Naive thymus-derived CD4-positive, alpha-beta T cell (primary cell): Measurements from ENCODE around the gene CSN2. TPM values are rescaled to one million over a fixed set of nuclear protein-coding genes. Genes with fewer than 3 reads are reported as not detected.

Experiments
- ATAC-seq: fragments of 150-1000 bp; cut with Tn5 transposase; 2 replicates; pipeline ENCODE4 v1.10.0; 2021; ENCODE audit warnings: mild to moderate bottlenecking, moderate library complexity
- CTCF ChIA-PET: fragments of 350-600 bp; sonication (Branson Sonifier 250); formaldehyde crosslinking; loops from one replicate; lab custom pipeline; 2021; ENCODE audit warnings: antibody characterized with exemption; lab: Charles Lee
- POLR2A ChIA-PET: fragments of 350-600 bp; sonication (Branson Sonifier 250); formaldehyde crosslinking; loops from one replicate; lab custom pipeline; 2021; ENCODE audit warnings: antibody characterized with exemption, inconsistent platforms; lab: Charles Lee
- DNase-seq, 9 donors: peaks; one replicate each; pipeline versions ENCODE4 v3.0.0 to v3.0.0-alpha.2; 2020 to 2022; ENCODE audit warnings: mixed read lengths in 1 of 9
- H3K27ac ChIP-seq: one replicate; pipeline ENCODE4 v1.7.0; 2013; ENCODE audit warnings: mild to moderate bottlenecking, low read depth, low read length, moderate library complexity
- H3K27me3 ChIP-seq, 2 donors: one replicate each; pipeline ENCODE4 v1.7.0; 2013; ENCODE audit warnings: low read length in 2 of 2, mild to moderate bottlenecking in 2 of 2, moderate library complexity in 2 of 2; ENCODE audit not compliant: control insufficient read depth in 2 of 2, insufficient read depth in 2 of 2
- H3K36me3 ChIP-seq, 3 experiments: 1 replicate in 2 of 3; 2 replicates in 1 of 3; pipeline ENCODE4 v1.7.0; 2013; ENCODE audit warnings: low read length in 3 of 3, mild to moderate bottlenecking in 3 of 3, moderate library complexity in 1 of 3; ENCODE audit not compliant: insufficient read depth in 3 of 3, control insufficient read depth in 2 of 3
- H3K4me1 ChIP-seq, 2 donors: one replicate each; pipeline ENCODE4 v1.7.0; 2013; ENCODE audit warnings: low read length in 2 of 2, mild to moderate bottlenecking in 2 of 2, moderate library complexity in 1 of 2; ENCODE audit not compliant: control insufficient read depth in 2 of 2, insufficient read depth in 2 of 2
- H3K4me3 ChIP-seq: 2 replicates; pipeline ENCODE4 v1.7.0; 2013; ENCODE audit warnings: mild to moderate bottlenecking, low read length
- H3K9me3 ChIP-seq, 3 experiments: 1 replicate in 2 of 3; 2 replicates in 1 of 3; pipeline ENCODE4 v1.7.0; 2013; ENCODE audit warnings: low read length in 3 of 3; ENCODE audit not compliant: control insufficient read depth in 2 of 3
- H3K27ac Mint-ChIP-seq, 9 donors: one replicate each; pipeline ENCODE4 v1.8.0; 2020 to 2022; ENCODE audit warnings: mixed read lengths in 9 of 9, mild to moderate bottlenecking in 8 of 9, moderate library complexity in 5 of 9, inconsistent platforms in 2 of 9
- H3K27me3 Mint-ChIP-seq, 5 donors: one replicate each; pipeline ENCODE4 v1.8.0; 2021 to 2022; ENCODE audit warnings: mixed read lengths in 5 of 5, mild to moderate bottlenecking in 1 of 5
- H3K36me3 Mint-ChIP-seq, 5 donors: one replicate each; pipeline ENCODE4 v1.8.0; 2020 to 2022; ENCODE audit warnings: mixed read lengths in 5 of 5, mild to moderate bottlenecking in 3 of 5, inconsistent platforms in 1 of 5
- H3K4me1 Mint-ChIP-seq, 7 donors: one replicate each; pipeline ENCODE4 v1.8.0; 2020 to 2022; ENCODE audit warnings: mixed read lengths in 7 of 7, mild to moderate bottlenecking in 3 of 7, inconsistent platforms in 1 of 7
- H3K4me3 Mint-ChIP-seq, 10 donors: one replicate each; pipeline ENCODE4 v1.8.0; 2020 to 2022; ENCODE audit warnings: mild to moderate bottlenecking in 10 of 10, mixed read lengths in 10 of 10, moderate library complexity in 6 of 10, inconsistent platforms in 2 of 10
- H3K9me3 Mint-ChIP-seq, 11 donors: one replicate each; pipeline ENCODE4 v1.8.0; 2020 to 2022; ENCODE audit warnings: mixed read lengths in 11 of 11, mild to moderate bottlenecking in 4 of 11, inconsistent platforms in 1 of 11, moderate library complexity in 1 of 11
- intact Hi-C, 2 donors: fragments of 100-400 bp; cut with micrococcal nuclease; formaldehyde crosslinking; loops; one replicate each; pipeline ENCODE4 v1.15.1; 2023
- polyA plus RNA-seq, 2 donors: library from polyadenylated mRNA; unstranded; fragments of 300-500 nt; fragmentation: Illumina TruSeq; gene quantifications; one replicate each; pipeline ENCODE4 v1.2.3, GENCODE V29; 2021
- total RNA-seq, 6 experiments: library from RNA in 5 of 6; stranded (reverse) in 5 of 6; gene quantifications; 1 replicate in 5 of 6; 2 replicates in 1 of 6; pipeline ENCODE4 v1.2.3 and lab custom pipeline; 2021 to 2026

Gene CSN2
- total and polyA plus RNA-seq, 7 experiments from 2014 or later: not detected

DNA sequence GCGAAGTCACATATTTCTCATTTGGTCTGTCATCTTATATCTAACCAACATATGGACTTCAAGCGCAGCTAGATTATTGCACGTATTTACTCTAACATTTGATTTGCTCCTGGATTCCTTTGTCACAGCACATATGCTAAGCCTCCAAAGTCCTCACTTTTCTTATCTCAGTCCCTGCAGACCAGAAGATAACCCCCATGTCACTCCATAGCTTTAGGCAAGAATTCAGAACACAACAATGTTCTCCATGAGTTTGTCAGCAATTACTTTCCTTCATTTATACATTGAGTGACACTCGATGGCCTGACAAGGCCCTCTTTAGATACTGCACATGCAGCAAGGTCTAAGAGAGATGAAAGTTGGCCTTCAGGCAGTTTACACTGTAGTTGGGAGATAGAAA lies 25.5 kb upstream of the CSN2 start:
- H3K4me3 ChIP-seq: no peak overlapping the region
- Mint-ChIP-seq H3K4me3 (no peak overlapping the region), H3K36me3 (no peaks in the 10 kb centered on the region), H3K27ac (no peak overlapping the region), H3K4me1 (no peaks in the 10 kb centered on the region), H3K27me3 (peaks cover 0 to 3% (median 0%) of the 10 kb centered on the region in 5 donors), H3K9me3 (no peaks in the 10 kb centered on the region)
- H3K9me3 ChIP-seq: no peaks in the 10 kb centered on the region
- DNase-seq: no peak
- H3K27ac ChIP-seq: no peak overlapping the region
- no peaks in the 10 kb centered on the region for H3K4me1 ChIP-seq
- CTCF ChIA-PET: no interaction called here
- ATAC-seq: no peak
- no peaks in the 10 kb centered on the region for H3K36me3 ChIP-seq
- no peaks in the 10 kb centered on the region for H3K27me3 ChIP-seq
- POLR2A ChIA-PET: no interaction called here
- intact Hi-C loops: no loop called here

GRCh38 chr4:69986663-69987062 lies 21.1 kb upstream of the CSN2 start:
- no peaks in the 10 kb centered on the region for H3K9me3 Mint-ChIP-seq
- intact Hi-C loops: no loop called here
- H3K4me1 Mint-ChIP-seq: no peaks in the 10 kb centered on the region
- H3K4me3 Mint-ChIP-seq: no peak overlapping the region
- ChIA-PET POLR2A (no interaction called here), CTCF (no interaction called here)
- no peaks in the 10 kb centered on the region for H3K9me3 ChIP-seq
- no peak overlapping the region for H3K27ac Mint-ChIP-seq
- peaks cover 0 to 7% (median 0%) of the 10 kb centered on the region in 5 donors for H3K27me3 Mint-ChIP-seq
- H3K4me1 ChIP-seq: no peaks in the 10 kb centered on the region
- no peak for ATAC-seq
- no peak overlapping the region for H3K4me3 ChIP-seq
- DNase-seq: no peak
- no peaks in the 10 kb centered on the region for H3K27me3 ChIP-seq
- no peak overlapping the region for H3K27ac ChIP-seq
- H3K36me3 ChIP-seq: no peaks in the 10 kb centered on the region
- no peaks in the 10 kb centered on the region for H3K36me3 Mint-ChIP-seq

DNA sequence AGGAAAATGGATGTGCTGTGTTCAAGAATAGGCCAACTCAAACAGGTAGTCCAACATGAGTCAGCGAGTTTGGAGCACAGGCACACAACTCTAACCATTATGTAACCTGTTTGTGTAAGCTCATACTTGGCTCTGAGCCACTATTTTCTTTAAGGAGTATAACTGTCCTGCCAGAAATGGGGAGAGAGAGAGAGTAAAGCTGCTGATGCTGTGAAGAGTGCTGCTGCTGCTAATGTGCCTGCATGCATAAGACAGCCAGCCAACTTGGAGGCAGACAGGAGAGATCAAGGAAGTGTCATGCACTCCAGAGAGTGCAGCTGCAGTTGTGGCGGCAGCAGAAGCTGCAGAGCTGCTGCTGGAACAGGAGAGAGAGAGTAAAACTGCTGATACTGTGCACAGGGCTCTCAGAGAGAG lies 18.5 kb upstream of the CSN2 start:
- ChIA-PET POLR2A (no interaction called here), CTCF (no interaction called here)
- DNase-seq (no peak), ATAC-seq (no peak)
- Mint-ChIP-seq H3K36me3 (no peaks in the 10 kb centered on the region), H3K27ac (no peak overlapping the region), H3K27me3 (peaks cover 0 to 7% (median 0%) of the 10 kb centered on the region in 5 donors), H3K9me3 (peaks cover 0 to 3% (median 0%) of the 10 kb centered on the region in 11 donors), H3K4me1 (no peaks in the 10 kb centered on the region), H3K4me3 (no peak overlapping the region)
- no peaks in the 10 kb centered on the region for H3K4me1 ChIP-seq
- no peak overlapping the region for H3K4me3 ChIP-seq
- H3K9me3 ChIP-seq: no peaks in the 10 kb centered on the region
- H3K27me3 ChIP-seq: no peaks in the 10 kb centered on the region
- H3K27ac ChIP-seq: no peak overlapping the region
- intact Hi-C loops: no loop called here
- no peaks in the 10 kb centered on the region for H3K36me3 ChIP-seq

- H3K9me3 Mint-ChIP-seq: peaks cover 0 to 5% (median 0%) of the 10 kb centered on the region in 11 donors
- Histone ChIP-seq H3K4me1 (no peaks in the 10 kb centered on the region), H3K27ac (no peak overlapping the region), H3K27me3 (no peaks in the 10 kb centered on the region), H3K4me3 (no peak overlapping the region), H3K36me3 (no peaks in the 10 kb centered on the region), H3K9me3 (no peaks in the 10 kb centered on the region)
- DNase-seq (no peak), ATAC-seq (no peak)
- peaks cover 0 to 12% (median 6%) of the 10 kb centered on the region in 5 donors for H3K27me3 Mint-ChIP-seq
- H3K27ac Mint-ChIP-seq: no peak overlapping the region
- H3K4me3 Mint-ChIP-seq: no peak overlapping the region
- POLR2A ChIA-PET: no interaction called here
- CTCF ChIA-PET: no interaction called here
- H3K36me3 Mint-ChIP-seq: no peaks in the 10 kb centered on the region
- no peaks in the 10 kb centered on the region for H3K4me1 Mint-ChIP-seq
- intact Hi-C loops: no loop called here
These were observed 12.1 kb upstream of the CSN2 start for GRCh38 chr4:69977582-69977981.

DNA sequence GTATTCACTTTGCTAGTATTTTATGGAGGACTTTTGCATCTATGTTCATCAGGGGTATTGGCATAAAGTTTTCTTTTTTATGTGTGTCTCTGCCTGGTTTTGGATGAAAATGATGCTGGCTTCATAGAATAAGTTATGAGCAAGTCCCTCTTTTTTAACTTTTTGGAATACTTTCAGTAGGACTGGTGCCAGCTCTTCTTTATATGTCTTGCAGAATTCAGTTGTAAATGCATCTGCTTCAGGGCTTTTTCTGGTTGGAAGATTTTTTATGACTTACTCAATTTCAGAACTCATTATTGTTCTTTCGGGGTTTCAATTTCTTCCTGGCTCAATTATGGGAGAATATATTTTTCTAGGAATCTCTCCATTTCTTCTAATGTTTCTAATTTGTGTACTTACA lies 9.1 kb upstream of the CSN2 start:
- Mint-ChIP-seq H3K4me3 (no peak overlapping the region), H3K27me3 (peaks cover 0 to 12% (median 6%) of the 10 kb centered on the region in 5 donors), H3K9me3 (peaks cover 0 to 5% (median 0%) of the 10 kb centered on the region in 11 donors), H3K4me1 (no peaks in the 10 kb centered on the region), H3K36me3 (no peaks in the 10 kb centered on the region), H3K27ac (no peak overlapping the region)
- ChIA-PET POLR2A (no interaction called here), CTCF (no interaction called here)
- H3K9me3 ChIP-seq: no peaks in the 10 kb centered on the region
- H3K27me3 ChIP-seq: no peaks in the 10 kb centered on the region
- H3K36me3 ChIP-seq: no peaks in the 10 kb centered on the region
- intact Hi-C loops: no loop called here
- no peak overlapping the region for H3K27ac ChIP-seq
- H3K4me1 ChIP-seq: no peaks in the 10 kb centered on the region
- H3K4me3 ChIP-seq: no peak overlapping the region
- ATAC-seq (no peak), DNase-seq (no peak)

DNA sequence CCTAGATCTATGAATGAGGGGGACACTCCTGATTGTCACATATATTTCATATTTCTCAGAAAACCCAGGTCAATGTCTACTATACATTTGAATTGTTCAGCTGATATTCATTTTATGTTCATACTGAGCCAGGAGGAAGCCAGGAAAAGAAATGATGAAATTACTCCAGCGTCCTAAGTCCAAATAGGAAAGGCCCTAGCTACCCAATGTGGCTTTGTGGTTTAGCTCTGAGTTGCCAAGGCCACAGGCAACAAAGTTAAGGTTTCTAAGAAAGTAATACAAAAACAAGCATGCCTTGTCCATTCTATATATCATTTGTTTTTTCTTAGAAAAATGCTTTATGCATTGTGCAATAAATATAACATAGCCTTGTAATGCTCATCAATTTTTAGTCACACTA lies 4.5 kb upstream of the CSN2 start:
- no peak overlapping the region for H3K27ac Mint-ChIP-seq
- DNase-seq (no peak), ATAC-seq (no peak)
- H3K27me3 Mint-ChIP-seq: peaks cover 0 to 6% (median 0%) of the 10 kb centered on the region in 5 donors
- Histone ChIP-seq H3K36me3 (no peaks in the 10 kb centered on the region), H3K27ac (no peak overlapping the region), H3K4me1 (no peaks in the 10 kb centered on the region), H3K4me3 (no peak overlapping the region), H3K9me3 (no peaks in the 10 kb centered on the region), H3K27me3 (no peaks in the 10 kb centered on the region)
- H3K36me3 Mint-ChIP-seq: no peaks in the 10 kb centered on the region
- no peaks in the 10 kb centered on the region for H3K4me1 Mint-ChIP-seq
- POLR2A ChIA-PET: no interaction called here
- H3K9me3 Mint-ChIP-seq: peaks cover 0 to 5% (median 0%) of the 10 kb centered on the region in 11 donors
- intact Hi-C loops: no loop called here
- CTCF ChIA-PET: no interaction called here
- no peak overlapping the region for H3K4me3 Mint-ChIP-seq

DNA sequence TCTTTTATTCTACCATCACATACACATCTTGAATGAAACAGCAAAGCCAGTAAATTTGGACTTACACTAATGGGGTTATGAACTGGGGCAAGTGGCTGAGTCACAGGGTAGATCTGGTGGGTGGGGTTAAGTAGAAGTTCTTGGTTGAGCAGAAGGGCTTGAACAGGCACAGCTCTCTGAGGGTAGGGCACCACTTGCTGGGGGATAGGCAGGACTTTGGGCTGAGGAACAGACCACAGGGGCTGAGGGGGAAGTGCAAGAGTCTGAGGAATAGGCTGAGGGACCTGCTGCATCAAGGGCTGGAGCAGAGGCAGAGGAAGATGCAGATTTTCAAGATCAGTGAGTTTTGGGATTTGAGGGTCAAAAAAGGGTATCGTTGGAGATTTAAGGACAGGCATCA lies 8.3 kb downstream of the CSN2 start:
- no peaks in the 10 kb centered on the region for H3K4me1 ChIP-seq
- ATAC-seq: no peak
- H3K36me3 Mint-ChIP-seq: no peaks in the 10 kb centered on the region
- H3K27me3 Mint-ChIP-seq: peaks cover 0 to 22% (median 7%) of the 10 kb centered on the region in 5 donors
- intact Hi-C loops: no loop called here
- no peaks in the 10 kb centered on the region for H3K27me3 ChIP-seq
- H3K9me3 Mint-ChIP-seq: peaks cover 0 to 4% (median 0%) of the 10 kb centered on the region in 11 donors
- H3K4me1 Mint-ChIP-seq: no peaks in the 10 kb centered on the region
- POLR2A ChIA-PET: no interaction called here
- no peaks in the 10 kb centered on the region for H3K9me3 ChIP-seq
- H3K27ac Mint-ChIP-seq: peak overlapping the region in 1 of 9 donors; percentile 69
- DNase-seq: no peak
- no peak overlapping the region for H3K4me3 ChIP-seq
- H3K27ac ChIP-seq: no peak overlapping the region
- CTCF ChIA-PET: no interaction called here
- no peak overlapping the region for H3K4me3 Mint-ChIP-seq
- no peaks in the 10 kb centered on the region for H3K36me3 ChIP-seq
